Stimulated activated CD4-positive, alpha-beta T cell treated with anti-CD3 and anti-CD28 coated beads, TNF-alpha, amount 100 ng/mL, for 1 hour (primary cell): ENCODE measurements around the gene RPL7A.
"Not testable (repeated sequence)": the region's sequence is repeated elsewhere in the genome, so short reads cannot be mapped to it uniquely, and the experiment has no call there.

ENCODE experiments used
- DNase-seq, 3 donors: peaks; one replicate each; pipeline ENCODE4 v3.0.0-alpha.2; 2020; ENCODE audit warnings: low read depth in 3 of 3, low spot score in 1 of 3

Gene RPL7A

DNA sequence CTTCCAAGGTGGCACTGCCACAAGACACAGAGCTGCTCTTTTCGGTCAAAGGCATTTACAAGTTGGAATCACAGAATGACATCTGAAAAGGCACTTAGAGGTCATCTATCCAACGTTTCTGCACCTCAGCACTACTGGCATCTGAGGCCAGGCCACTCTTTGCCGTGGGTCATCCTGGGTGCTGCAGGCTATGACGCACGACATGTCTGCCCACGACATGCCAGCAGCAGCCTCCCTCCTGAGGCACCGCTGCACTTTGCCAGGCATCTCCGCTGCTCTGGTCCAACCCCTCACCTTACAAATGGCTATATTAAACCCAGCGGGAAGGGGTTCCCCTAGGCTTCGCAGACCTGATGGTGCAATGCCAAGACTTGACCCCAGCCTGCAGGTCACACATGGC is 19.8 kb downstream of the RPL7A start:
- no peak for DNase-seq

DNA sequence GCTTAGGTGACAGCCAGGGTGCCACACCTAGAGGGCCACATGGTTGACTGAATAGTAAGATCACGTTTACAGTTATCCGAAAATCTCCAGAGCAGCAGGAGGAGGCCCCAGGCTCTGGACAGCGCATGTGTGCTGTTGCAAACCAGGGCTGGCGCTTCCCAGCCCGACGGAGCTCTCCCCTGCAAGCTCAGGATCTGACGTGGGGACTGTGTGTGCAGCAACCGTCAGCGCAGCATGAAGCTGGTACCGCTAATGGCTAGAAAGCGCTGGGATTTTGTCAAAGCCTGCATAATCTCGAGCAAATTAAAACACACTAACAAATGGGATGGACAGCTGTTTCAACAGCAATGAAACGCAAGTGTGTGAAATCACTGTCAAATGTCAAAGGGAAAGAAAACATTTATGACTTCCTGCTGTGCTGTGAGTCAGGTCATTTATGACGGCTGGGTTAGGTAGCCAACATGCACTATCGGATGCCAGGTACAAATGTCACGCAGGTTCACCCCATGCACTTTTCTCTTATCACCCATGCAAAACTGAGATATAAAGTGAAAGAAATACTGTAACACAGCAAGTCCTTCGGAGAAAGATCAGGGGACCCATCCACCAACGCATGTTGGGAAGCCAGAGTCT is 20.3 kb downstream of the RPL7A start:
- no peak for DNase-seq

DNA sequence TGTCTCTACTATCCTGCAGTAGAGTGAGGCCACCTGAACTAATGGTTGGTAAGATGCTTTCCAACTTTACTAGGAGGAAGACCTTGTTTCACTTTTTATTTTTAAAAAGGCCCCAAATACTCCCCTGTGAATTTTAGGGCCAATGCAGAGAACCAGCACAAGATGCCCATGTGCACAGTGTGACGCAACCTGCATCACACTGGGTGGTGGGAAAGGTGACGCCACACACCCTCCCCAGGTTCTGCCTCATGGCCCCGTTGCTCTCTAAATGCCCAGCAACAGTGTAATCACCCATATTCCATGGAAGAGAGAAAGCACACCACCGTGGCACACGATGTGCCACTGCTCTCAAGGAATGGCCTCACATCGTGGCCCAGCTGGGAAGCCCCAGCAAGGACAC is 21.4 kb downstream of the RPL7A start:
- DNase-seq: no peak

DNA sequence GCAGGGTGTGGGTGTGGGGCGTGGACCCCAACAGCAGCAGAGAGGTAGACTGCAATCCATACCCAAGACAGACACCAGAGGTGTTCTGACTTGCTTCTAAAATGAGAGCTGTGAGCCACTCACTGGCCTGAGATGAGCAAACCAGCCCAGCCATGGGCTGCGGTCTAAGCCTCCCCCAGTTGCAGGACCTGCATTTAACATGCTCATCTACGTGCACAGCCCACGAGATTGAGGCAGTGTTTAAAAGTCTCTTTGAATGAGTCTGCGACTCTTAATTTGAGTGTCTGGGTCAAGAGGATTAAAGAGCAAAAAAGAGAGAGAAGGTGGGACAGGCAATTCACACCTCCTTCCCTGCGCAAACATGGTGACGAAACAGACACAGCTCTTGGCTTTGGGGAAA is 21.9 kb downstream of the RPL7A start:
- DNase-seq: no peak

DNA sequence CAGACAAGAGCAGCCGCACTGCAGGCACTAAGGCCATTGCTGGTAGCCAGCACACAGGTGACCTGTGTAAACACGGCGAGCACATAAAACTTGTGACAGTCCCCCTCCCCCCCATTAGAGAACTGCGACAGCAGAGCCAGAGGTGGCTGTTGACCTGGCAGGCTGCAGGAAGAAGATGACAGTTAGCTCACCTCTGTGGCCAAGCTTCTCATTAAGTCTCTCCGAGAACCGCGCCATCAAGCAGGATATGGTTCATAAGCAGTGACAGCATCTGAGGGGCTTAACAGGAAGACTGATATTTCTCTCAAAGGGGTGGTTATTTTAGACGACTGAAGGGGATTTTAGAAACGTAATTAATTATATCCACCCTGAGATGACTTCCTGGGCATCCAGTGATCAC is 22.7 kb downstream of the RPL7A start:
- DNase-seq: no peak

DNA sequence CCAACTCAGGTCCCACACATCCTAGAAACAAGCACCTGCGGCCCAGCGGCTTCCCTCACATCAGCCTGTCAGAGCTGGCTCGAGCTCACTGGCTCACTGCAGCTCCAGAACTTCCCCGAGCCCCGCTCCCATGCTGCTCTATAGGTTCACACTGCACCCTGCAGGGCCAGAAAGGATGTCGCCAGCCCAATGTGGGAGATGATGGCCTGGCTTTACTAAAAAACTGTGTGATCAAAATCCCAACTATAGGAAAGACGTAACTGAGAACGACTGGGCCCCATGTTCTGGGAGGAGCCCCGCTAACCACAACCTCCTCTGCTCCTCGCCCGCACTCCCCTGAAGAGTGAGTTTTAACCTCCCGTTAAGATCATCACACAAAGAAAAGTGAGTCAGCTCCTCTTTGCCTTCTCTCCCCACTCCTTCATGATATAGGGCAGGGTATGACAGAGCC is 23.3 kb downstream of the RPL7A start:
- peak in 1 of 3 donors; percentile 40 for DNase-seq

DNA sequence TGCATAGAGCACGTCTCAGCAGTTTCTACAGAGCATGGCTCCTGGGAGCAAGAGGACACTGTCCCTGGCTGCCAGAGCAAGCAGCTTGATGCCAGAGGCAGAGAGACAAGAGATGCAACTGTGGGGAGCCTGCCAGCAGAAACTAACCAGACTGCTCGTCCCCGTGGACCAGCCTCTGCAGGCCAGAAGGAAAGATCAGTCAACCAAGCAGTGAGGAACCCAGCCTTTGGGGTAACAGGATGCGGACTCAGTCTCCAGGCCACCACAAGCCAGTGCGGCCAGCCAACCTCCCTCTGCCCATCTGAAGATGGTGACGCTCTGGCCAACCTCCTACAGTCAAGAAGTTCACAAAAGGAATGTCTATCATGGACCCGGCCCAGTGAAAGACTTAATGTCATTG is 24.1 kb downstream of the RPL7A start:
- no peak for DNase-seq

DNA sequence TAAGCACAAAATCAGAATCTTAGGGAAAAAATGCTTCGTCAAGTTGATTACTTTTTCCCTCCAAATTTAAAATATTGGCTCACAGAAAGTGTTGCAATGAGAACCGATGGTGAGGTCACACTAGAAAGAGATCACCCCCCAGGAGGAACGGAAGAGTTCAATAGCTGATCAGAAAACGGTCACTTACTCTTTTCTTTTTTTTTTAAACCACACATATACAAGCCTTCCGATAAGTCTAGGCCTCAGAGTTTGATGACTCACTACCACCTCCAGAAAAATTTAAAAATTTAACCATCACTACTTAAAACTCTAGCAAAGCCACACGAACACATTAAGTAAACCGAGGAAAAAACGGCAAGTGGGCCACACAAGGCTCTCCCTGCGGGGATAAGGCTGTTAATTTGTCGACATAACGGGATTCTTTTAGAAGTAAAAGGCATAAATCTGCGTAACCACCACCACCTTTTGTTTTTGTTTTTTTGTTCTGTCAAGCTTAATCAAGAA is 26.6 kb downstream of the RPL7A start:
- no peak for DNase-seq

DNA sequence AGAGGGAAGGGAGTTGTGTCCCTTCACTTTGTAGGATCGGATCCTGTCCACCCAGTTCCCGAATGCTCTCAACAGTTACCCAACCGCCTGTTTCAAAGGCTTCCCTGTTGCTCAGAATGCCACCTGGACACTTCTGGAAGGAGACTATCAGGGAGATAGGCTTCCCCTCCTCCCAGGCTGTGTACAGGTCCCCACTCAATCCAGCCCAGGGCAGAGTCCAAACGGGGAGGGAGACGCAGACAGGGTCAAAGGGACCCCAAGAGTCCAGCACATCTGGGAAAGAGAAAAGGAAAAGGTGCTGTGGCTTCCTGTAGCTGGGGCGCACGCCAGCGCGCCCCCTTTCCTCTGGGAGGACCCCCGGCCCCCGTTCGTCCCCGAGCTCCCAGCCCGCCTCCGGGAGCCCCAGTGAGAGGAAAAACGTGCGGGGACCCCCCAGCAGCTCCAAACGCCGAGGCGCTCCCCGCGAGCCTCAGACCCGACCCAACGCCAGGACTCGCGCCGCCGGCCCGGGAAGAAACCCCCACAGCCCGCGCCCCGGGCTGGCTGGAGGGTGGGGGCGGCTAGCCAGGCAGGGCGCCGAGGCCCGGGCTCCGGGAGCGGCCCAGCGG is 27.2 kb downstream of the RPL7A start:
- DNase-seq: no peak

DNA sequence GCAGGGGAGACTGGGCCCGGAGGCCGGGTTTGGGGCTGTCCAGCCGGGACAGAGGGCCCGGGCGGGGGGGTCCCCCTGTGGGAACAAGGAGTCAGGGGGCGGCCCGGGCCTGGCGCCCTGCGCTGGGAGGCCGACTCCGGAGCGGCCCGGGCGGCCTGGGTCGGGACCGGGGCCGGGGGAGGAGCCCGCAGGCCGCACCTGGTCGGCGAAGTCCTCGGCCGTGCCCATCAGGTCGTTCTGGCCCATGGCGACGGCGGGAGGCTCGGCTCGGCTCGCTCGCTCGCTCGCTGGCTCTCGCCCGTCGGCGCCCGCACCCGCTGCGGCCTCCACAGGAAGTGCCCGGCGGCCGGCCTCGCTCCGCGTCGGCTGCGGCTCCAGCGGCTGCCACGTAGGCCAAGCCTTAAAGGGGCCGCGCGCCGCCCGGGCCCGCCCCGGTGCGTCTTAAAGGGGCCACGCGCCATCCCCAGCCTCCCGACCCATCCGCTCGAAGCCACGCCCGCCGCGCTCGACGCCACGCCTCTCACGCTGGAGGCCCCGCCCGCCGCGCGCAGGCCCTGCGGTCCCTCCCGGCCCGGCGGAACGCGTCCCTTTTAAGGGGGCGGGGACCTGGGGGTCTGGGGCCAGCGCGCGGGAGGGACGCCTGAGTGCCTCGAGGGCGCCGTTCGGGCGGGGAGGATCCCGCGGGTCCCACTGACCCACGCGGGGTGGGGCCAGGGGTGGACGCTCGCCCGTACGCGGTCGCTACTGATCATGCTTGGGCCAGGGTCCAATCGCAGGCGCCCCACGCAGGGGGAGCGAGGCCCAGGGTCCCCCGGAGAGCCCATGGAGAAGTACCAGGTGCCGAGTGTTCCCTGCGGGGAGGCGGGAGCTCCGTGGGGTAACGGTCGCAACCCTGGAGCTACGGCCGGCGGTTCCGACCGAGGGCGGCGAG is 28.0 kb downstream of the RPL7A start, which contains the start of the genes STKLD1 and SURF4:
Gene STKLD1, plus strand, starts transcription at position 643 of the 931 bp plus-strand sequence. Its CDS starts 108 bp downstream, at position 751.
Gene SURF4, minus strand, starts transcription at position 337 of the 931 bp plus-strand sequence. Its CDS starts 91 bp downstream, at position 246.
- peak; percentile 82 to 97 (median 90) for DNase-seq

DNA sequence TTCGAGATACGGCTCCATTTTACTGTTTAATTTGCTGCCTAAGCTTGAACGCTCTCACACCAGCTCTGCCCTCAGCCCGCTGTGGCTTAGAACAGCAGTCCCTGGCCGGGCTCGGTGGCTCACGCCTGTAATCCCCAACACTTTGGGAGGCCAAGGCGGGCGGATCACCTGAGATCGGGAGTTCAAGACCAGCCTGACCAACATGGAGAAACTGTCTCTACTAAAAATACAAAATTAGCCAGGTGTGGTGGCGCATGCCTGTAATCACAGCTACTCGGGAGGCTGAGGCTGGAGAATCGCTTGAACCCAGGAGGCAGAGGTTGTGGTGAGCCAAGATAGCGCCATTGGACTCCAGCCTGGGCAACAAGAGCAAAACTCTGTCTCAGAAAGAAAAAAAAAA is 29.3 kb downstream of the RPL7A start:
- not testable (repeated sequence) for DNase-seq

DNA sequence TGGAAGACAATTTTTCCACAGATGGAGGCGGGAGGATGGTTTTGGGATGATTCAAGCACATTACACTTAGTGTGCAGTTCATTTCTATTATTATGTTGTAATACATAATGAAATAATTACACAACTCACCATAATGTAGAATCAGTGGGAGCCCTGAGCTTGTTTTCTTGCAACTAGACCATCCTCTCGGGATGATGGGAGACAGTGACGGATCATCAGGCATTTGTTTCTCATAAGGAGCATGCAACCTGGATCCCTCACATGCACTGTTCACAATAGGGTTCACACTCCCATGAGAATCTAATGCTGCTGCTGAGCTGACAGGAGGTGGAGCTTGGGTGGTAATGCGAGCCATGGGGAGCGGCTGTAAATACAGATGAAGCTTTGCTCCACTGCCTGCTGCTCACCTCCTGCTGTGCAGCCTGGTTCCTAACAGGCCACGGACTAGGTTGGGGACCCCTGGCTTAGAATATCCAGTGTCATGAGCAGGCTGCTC is 29.8 kb downstream of the RPL7A start:
- DNase-seq: no peak

DNA sequence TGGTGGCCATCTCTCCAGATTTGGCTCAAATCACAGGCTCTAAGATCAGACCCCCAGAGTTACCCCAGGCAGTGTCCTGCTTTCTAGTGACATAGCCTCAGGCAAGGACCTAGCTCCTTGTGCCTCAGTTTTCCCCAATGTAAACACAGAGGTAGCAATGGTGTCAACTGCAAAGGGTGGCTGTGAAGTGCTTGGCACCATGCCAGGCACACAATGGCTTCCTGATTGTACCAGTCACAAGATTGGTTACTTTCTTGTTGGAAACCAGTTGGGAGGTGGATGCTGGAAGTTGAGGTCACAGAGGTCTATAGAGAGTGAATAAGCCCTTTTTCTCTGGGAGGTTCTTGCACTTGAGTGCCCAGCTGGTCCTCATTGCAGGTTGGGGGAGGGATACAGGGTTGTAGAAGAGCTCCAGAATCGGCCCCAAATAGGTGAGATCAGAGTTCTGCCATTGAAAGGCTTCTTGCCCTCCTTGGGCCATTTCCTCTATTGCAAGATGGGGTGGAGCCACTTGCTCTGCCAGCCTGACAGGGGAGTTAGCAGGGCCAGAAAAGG is 30.5 kb downstream of the RPL7A start:
- DNase-seq: no peak

DNA sequence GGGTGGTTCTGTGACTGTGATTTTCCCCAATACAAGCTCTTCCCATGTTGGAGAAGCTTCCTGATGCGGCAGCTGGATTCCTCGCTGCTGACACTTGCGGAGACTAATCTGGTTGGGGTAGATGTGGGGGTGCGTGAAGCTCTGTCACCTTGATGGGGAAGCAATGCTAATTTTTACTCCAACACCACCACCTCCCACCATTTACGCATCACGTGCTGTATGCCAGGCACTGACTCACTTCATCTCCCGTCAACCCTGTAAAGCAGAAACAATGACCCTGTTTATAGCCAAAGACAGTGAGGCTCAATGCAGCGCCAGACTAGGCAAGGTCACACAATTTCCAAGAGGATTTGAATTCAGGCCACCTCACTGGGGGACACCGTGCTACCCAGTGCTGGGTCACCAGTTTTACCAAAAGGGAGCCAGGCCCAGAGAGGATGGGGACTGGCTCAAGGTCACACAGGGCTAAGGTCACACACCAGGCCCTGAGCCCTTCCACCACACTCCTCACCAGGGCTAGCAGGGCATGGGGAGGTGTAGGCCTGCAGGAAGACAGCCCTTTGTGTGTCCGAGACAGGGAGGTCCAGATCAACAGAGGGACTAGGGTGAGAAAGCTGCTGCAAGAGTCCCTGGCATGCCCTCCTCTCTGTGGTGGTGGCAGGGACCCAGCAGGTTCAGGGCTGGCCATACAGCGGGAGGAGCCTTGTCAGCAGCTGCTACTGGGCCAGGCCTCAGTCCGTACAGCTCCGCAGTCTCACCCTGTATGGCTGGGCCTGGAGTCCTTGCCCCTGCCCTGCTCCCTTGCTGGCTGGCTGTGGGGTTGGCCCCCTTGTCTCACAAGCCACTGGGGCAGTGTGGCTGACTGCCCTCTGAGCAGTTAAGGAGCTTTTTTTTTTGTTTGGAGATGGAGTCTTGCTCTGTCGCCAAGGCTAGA is 31.4 kb downstream of the RPL7A start:
- no peak for DNase-seq

DNA sequence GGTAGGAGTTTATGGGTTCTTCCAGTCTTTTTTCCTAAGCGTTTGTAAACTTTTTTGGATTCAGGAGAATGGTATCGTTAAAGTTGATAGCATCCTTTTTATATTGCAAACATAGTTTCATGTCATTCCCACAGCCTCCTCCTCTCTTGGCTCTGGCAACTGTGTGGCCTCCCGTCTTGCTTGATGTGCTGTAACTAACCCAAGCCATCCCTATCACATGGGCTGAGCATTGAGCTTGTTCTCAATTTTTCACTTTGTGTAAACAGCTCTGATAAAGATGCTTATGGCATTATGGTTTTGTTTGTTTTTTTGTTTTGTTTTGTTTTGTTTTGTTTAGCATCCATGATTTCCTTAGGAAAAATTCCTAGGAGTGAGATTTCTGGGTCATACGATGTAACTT is 32.7 kb downstream of the RPL7A start:
- no peak for DNase-seq

DNA sequence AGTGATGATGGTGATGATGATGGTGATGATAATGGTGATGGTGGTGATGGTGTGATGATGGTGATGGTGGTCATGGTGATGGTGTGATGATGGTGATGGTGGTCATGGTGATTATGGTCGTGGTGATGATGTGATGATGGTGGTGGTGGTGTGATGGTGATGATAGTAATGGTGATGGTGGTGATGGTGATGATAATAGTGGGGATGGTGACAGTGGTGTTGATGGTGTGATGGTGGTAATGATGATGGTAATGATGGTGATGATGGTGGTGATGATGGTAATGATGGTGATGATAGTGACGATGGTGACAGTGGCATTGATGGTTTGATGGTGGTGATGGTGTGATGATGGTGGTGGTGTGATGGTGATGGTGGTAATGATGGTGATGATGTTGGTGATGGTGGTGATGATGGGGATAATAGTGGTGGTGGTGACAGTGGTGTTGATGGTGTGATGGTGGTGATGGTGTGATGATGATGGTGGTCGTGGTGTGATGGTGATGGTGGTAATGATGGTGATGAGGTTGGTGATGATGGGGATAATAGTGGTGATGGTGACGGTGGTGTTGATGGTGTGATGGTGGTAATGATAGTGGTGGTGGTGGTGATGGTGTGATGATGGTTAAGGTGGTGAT is 34.6 kb downstream of the RPL7A start:
- no peak for DNase-seq

DNA sequence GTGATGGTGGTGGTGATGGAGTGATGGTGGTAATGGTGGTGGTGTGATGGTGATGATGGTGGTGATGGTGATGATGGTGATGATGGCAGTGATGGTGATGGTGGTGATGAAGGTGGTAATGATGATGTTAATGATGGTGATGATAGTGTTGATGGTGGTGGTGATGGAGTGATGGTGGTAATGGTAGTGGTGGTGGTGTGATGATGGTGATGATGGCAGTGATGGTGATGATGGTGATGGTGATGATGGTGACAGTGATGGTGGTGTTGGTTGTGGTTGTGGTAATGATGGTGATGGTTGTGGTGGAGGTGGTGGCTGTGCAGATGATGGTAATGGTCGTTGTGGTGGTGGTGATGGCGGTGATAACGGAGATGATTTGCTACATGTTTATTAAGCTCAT is 35.4 kb downstream of the RPL7A start:
- DNase-seq: no peak

DNA sequence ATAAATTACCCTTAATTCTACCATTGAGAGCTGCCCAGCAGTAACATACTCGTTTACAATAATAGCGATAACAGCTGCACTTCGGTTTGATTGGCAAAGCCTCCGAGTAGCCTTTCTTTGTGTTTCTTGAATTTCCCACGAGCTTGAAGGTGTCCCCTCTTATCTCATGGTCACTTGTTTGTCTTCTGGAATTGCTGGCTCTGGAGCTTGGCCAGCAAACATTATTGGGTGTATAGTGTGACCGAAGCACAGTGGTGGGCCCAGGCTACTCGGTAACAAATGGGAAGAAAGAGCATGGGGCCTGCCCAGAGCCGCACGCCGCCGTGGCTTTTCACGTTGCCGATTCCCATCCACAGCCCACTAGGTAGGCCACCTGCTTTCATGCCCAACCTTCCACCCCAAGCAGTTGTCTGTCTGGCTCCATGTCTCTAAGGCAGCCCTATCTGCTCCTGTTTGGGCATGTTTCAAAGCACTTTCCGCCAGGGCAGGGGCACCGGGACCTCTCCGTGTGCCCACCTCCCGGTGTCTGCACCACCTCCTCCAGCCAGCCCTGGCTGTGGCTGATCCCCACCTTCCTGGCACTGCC is 36.8 kb downstream of the RPL7A start:
- DNase-seq: no peak

DNA sequence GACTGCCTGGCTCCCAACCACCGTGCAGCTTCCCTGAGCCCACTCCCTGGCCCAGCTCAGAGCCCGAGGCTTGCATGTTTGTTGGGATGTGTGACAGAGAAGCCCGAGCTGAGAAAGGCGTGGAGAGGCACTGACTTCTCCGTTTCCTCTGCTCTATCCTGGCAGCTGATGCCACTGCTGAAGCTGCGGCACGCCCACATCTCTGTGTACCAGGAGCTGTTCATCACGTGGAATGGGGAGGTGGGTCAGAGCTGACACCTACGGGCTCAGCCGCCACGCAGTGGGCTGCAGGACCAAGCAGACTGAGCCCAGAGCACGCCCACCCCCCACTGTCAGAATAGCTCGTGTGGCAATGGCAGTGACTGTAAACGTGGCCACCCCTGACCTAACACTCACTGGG is 37.4 kb downstream of the RPL7A start:
- DNase-seq: no peak
